Measurements from ENCODE around the gene SFMBT1.

The SFMBT1 gene

DNA sequence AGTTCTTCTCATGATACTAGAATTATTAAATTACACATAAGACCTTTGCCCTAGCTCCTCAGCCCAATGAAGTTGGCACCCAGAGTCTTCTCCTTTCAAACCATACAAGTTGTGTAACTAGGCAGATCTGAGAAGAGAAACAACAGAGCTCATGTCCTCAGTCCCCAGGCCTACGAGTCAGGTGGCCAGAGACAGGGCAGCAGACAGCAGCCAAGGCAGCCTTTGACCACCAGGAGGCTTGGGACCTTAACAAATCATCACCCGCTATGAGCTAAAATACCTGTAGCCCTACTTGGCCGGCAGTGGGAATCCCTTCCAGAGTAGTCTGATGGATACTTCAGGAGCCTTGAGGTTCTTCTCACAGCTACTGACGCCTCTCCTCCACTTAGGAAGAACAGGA is 166.8 kb downstream of the SFMBT1 start:
- DNase-seq, result no peak

- DNase-seq, result no peak
Observed at GRCh38 chr3:52877085-52877484, 168.8 kb downstream of the SFMBT1 start.

DNA sequence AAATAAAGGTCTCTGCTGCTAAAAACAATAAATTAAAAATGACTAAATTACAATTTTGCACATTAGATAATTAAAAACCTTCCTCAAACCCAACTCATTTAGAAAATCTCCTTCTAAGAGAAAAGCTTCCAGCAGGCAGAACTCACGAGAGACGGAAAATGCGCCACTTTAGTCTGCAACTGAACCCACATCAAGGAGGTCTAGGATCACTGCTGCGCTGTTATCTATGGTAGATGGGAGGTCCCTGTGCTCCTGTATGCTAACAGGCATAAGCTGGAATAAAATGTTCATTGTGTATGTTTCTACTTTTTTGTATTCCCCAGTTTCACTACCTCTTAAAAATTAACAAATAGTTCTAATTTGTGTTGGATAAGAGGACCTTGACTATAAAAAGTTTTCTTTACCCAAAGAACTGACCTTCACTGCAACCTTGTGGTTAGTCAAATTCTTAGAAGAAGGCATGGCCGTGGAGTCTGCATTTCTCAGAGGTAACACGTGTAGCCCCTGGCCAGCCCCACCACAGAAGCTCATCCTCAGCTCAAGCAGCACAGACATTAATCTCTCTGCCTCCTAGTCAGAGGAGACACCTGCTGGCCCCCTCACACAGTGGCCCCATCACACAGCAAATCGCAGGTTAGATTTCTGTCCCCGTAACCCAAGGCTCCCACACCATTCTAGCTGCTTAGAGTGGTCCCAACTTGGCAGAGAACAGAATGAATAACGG is 170.8 kb downstream of the SFMBT1 start:
- DNase-seq, result no peak

- DNase-seq, result no peak
Observed at GRCh38 chr3:52874160-52874701, 171.6 kb downstream of the SFMBT1 start.

GRCh38 chr3:52873433-52874159 is 172.3 kb downstream of the SFMBT1 start:
- DNase-seq, result no peak

GRCh38 chr3:52872245-52872644 is 173.6 kb downstream of the SFMBT1 start:
- DNase-seq, result no peak

DNA sequence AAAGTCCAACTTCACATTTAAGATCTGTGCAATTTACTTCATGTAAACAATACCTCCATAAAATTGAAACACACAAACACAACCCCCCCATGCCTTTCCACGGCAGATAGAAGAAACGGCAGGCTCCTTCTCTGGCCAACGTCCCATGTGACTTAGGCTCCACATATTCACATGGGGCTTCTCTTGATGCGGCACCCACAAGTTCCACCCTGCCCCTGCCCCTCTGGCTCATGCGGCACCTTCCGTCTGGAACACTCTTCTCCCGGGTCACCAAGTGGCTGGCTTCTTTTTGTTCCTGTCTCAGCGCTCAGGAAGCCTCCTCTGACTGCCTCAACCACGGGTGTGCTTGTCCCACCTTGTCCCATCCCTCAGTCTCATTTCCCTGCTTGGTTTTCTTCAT is 174.1 kb downstream of the SFMBT1 start:
- DNase-seq, result no peak

DNA sequence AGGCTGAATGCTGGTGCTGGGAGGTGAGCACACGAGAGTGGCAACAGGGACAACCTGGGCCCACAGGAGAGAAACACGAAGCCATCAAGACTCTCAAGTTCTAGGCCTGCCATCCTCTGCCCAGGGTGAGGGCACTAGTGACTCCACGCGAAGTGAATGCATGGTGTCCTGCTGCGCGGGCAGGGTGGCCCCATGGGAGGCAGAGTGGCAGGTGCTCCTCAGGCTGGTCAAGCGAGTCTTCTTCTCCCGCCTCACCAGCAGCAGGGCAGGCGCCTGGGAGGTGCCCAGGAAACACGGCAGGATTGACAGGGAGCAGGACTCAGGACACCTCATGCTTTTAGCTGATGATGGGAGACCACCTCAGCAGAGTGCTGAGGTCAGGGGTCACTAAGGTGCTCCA is 175.4 kb downstream of the SFMBT1 start:
- DNase-seq, result no peak

GRCh38 chr3:52866427-52866826 is 179.4 kb downstream of the SFMBT1 start:
- no peak for DNase-seq

GRCh38 chr3:52865994-52866393 is 179.9 kb downstream of the SFMBT1 start:
- DNase-seq, result no peak

- DNase-seq, result no peak
Observed at GRCh38 chr3:52860424-52860768, 185.5 kb downstream of the SFMBT1 start.

- no peak for DNase-seq
Observed at GRCh38 chr3:52859686-52860423, 186.0 kb downstream of the SFMBT1 start.

DNA sequence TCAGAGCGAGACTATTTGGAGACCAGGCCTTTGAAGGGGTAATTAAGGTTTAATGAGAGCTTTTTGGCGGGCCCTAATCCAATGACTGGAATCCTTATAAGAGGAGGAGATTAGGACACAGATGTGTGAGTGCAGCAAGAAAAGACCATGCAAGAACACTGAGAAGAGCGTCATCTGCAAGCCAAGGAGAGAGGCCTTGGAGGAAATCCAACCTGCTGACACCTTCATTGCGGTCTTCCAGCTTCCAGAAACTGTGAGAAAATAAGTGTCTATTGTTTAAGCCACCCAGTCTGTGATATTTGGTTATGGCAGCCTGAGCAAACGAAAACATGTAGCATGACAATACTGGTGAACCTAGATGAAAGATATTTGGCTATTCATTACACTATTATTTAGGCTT is 188.0 kb downstream of the SFMBT1 start:
- DNase-seq, result no peak

DNA sequence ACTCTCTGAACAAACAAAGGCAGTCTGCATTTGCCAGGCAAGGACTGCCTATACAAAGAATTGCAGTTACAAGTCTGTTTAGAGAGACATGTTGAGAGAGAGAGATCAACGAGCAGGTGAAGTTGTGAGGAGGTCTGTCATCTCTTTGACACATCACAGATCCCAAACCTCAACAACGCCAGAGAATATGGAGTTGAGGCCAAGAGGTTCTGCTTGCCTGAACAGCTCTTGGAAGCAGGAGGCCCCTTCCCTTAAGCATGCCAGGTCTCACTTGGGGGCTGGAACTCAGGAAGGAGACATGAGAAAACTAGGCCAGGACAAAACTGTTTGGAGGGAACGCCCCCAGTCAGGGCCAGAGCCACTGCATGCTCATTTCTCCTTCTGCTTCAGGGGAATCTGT is 188.7 kb downstream of the SFMBT1 start:
- no peak for DNase-seq

- no peak for DNase-seq
Observed at GRCh38 chr3:52856666-52857065, 189.2 kb downstream of the SFMBT1 start.

GRCh38 chr3:52854013-52854412 is 191.9 kb downstream of the SFMBT1 start:
- no peak for DNase-seq
